GM13977 (cell line): ENCODE data around the gene RBP2.

ENCODE experiments used
- DNase-seq: peaks from one replicate; pipeline ENCODE4 v3.0.0; 2012; ENCODE audit warnings: low spot score
- CTCF ChIP-seq: IDR thresholded peaks from 2 replicates; pipeline ENCODE4 v1.5.1; 2012; ENCODE audit warnings: mild to moderate bottlenecking, control low read depth; ENCODE audit not compliant: insufficient read depth; ENCODE audit errors: extremely low read depth, missing control alignments
- in situ Hi-C: fragments of 300-500 bp; cut with MboI; formaldehyde crosslinking; loops from one replicate; pipeline ENCODE4 v1.12.0; 2022; ENCODE audit warnings: low sequenced_read_pairs, low pct_unique_long_range_greater_than_20kb, mixed read lengths, inconsistent platforms; ENCODE audit not compliant: unreplicated experiment

Gene RBP2

GRCh38 chr3:139430493-139430892 lies 45.8 kb downstream of the RBP2 start:
- no peak for TF ChIP-seq CTCF
- DNase-seq: no peak
- in situ Hi-C loops: no loop called here

DNA sequence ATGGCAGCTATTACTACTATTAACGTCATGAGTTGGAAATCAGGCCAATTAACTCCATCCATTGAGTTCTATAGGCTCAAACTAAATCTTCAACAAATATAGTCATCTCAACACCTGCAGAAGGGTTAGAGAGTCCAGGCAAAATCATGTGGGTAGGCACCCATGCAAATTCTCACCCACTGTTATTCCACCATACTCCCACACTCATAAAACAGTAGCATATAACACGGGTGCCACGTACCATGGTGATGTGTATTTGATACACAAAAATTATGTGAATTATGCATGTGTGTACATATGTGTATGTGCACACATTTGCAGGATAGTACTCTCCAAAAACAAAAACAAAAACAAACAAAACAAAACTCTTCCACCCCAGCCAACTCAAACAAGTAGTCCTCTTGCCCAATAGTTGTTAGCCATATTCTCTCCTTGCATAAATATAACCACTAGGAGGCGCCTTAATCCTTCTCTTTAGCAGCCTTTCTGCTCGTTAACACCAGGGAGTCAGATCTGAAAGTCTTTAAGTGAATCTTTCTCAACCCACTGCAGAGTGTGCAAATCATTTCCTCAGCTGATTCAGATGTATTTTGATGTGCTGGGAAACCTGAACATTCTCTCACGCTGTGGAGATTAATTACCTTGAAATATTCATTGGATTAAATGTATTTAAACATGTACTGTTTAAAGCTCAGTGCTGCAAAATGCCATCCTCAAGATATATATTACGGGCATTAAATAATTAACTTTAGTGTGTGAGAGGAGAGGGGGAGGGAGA lies 48.8 kb downstream of the RBP2 start:
- DNase-seq: peak; percentile 69
- TF ChIP-seq CTCF: peak; percentile 62
- in situ Hi-C loops: no loop called here

- in situ Hi-C loops: no loop called here
- TF ChIP-seq CTCF: no peak
- no peak for DNase-seq
Measured at GRCh38 chr3:139425745-139426400, 50.4 kb downstream of the RBP2 start.

DNA sequence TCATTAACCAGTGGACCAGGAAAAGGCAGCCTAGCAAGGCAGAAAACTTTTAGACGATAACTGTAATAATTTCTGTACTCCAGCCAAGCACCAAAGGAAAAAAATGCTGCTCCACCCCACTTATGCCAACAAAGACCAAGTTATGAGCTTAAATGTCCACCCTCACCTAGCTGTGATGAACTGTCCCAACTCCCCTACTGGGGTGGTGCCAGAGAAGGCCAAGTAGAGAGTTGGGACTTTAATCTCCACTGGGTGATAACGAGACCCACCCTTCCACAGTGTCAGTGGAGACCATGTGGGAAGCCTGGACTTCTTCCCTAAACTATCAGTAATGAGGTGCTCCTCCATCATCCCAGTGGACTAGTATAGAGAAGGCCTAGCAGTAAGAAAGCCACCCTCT lies 53.1 kb downstream of the RBP2 start:
- no peak for TF ChIP-seq CTCF
- in situ Hi-C loops: no loop called here
- no peak for DNase-seq

- no peak for DNase-seq
- no peak for TF ChIP-seq CTCF
- in situ Hi-C loops: no loop called here
Measured at GRCh38 chr3:139421460-139421859, 54.9 kb downstream of the RBP2 start.

DNA sequence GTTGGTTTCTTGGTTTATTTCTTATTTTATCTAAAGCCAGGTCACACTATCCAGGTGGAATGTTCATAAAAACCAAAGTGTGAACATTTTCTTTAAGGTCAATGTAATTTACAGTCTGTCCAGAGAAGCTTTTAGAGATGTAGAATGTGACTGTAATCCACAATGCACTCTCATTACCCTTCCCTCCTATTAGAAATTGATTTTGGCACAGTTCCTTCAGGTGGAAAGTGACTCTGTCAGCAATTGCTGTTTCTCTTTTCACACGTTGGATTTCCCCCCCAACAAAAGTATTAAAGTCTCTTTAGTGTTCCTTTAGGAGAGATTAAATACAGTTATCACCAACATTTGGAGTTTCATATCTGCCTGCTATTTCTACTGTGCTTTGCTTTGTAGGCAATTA lies 55.3 kb downstream of the RBP2 start:
- DNase-seq: no peak
- TF ChIP-seq CTCF: no peak
- in situ Hi-C loops: no loop called here
